HG02571 (cell line): ENCODE data around the gene TEX19.
"Not testable (repeated sequence)": the region's sequence is repeated elsewhere in the genome, so short reads cannot be mapped to it uniquely, and the experiment has no call there.

Source experiments
- ATAC-seq: cut with Tn5 transposase; IDR thresholded peaks from one replicate; pipeline ENCODE4 v1.9.1; 2021; ENCODE audit warnings: mild to moderate bottlenecking, moderate library complexity; ENCODE audit not compliant: unreplicated experiment

TEX19 gene

DNA sequence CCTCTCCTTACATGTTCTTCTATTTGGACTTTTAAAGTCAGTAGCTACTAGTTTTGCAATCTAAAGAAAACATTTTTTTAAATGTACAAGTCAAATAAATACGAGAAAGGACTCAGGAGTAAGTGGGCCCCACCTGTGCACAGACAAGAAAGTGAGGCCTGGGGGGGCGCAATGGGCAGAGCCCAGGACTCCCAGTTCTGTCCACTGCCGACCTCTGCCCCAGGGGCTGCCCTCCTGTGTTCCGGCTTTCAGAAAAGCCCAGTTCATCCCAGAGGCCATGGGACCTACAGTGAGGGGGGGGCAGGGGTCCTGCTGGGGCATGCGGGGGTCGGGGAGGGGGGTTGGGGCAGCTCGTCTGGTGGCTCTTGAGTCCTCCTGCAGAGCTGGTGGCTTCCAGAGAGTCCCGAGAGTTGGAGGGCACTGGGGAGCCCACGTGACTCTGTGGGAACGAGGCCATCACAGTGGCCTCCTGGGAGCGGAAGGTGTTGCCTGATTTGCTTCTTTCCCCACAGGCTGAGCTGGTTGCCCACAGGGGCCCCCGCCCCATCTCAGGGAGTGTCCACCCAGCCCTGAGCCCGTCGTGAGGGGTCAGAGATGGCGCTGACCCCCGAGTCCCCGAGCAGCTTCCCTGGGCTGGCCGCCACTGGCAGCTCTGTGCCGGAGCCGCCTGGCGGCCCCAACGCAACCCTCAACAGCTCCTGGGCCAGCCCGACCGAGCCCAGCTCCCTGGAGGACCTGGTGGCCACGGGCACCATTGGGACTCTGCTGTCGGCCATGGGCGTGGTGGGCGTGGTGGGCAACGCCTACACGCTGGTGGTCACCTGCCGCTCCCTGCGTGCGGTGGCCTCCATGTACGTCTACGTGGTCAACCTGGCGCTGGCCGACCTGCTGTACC, 14.9 kb downstream of the TEX19 start:
- no peak for ATAC-seq

DNA sequence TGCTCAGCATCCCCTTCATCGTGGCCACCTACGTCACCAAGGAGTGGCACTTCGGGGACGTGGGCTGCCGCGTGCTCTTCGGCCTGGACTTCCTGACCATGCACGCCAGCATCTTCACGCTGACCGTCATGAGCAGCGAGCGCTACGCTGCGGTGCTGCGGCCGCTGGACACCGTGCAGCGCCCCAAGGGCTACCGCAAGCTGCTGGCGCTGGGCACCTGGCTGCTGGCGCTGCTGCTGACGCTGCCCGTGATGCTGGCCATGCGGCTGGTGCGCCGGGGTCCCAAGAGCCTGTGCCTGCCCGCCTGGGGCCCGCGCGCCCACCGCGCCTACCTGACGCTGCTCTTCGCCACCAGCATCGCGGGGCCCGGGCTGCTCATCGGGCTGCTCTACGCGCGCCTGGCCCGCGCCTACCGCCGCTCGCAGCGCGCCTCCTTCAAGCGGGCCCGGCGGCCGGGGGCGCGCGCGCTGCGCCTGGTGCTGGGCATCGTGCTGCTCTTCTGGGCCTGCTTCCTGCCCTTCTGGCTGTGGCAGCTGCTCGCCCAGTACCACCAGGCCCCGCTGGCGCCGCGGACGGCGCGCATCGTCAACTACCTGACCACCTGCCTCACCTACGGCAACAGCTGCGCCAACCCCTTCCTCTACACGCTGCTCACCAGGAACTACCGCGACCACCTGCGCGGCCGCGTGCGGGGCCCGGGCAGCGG, 15.7 kb downstream of the TEX19 start:
- no peak for ATAC-seq

DNA sequence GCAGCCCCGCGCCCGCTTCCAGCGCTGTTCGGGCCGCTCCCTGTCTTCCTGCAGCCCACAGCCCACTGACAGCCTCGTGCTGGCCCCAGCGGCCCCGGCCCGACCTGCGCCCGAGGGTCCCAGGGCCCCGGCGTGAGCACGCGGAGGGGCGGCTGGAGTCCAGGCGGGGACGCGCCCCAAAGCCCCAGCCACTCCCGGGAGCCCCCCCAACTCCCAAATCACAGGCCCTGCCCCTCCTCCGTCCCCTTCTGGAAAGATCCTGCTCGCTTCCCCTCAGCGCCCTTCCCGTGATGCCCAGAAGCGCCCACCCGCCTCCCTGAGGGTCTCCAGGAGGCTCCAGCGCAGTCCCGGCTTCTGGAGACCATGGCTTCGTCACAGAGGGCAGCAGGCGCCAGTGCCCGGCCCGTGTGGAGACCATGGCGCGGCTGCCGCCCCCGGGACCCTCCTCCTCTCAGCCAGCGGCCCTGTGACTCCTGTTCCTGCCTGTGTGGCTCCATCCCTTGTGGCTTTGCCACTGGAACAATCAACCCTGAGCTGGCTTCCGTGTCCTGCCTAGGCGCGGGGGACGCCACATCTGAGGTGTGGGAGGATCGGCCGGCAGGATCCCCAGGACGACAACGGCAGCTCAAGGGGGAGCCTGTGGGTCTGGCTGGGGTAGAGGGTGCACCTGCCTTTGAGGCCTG, 16.5 kb downstream of the TEX19 start:
- no peak for ATAC-seq

DNA sequence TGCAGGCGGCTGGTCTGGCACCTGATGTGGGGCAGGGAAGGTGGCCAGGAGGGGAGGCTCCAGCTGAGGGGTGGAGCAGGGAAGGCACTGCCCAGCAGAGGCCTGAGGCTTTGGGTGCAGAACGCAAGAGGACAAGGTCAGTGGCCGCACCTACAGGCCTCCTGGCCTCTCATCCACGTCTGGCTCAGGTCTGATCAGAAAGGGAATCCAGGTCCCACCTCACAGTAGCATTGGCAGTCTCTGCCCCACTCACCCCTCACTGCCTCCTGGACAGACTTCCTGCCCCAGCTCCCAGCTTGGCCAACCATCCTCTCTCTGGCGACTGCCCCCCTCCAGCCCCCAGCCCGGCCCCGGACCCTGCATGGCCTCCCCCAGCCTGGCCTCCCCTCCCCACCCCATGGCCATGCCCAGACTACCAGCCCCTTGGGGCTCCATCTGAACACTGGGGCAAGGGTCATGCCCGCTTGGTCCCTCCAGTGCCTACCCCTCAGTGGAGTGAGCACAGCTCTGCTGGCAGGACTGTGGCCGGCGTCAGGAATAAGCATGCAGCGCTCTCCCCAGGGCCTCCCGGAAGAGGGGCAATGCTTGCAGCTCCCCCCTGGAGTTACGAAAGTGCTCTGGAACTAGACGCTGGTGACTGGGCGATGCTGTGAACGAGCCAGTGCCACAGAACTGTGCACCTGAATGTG, 17.1 kb downstream of the TEX19 start:
- ATAC-seq = no peak

DNA sequence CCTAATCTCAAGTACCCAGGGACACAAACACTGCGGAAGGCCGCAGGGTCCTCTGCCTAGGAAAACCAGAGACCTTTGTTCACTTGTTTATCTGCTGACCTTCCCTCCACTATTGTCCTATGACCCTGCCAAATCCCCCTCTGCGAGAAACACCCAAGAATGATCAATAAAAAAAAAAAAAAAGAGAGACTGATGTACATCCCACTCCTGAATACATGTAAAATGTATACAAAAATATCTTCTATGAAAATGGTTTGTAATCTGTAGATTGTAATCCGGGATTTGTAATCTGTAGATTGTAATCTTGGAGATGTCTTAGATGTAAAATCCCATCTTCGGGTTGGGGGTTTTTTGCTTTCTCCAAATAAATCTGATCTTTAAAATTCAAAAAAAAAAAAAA, 18.2 kb downstream of the TEX19 start:
- ATAC-seq = not testable (repeated sequence)

DNA sequence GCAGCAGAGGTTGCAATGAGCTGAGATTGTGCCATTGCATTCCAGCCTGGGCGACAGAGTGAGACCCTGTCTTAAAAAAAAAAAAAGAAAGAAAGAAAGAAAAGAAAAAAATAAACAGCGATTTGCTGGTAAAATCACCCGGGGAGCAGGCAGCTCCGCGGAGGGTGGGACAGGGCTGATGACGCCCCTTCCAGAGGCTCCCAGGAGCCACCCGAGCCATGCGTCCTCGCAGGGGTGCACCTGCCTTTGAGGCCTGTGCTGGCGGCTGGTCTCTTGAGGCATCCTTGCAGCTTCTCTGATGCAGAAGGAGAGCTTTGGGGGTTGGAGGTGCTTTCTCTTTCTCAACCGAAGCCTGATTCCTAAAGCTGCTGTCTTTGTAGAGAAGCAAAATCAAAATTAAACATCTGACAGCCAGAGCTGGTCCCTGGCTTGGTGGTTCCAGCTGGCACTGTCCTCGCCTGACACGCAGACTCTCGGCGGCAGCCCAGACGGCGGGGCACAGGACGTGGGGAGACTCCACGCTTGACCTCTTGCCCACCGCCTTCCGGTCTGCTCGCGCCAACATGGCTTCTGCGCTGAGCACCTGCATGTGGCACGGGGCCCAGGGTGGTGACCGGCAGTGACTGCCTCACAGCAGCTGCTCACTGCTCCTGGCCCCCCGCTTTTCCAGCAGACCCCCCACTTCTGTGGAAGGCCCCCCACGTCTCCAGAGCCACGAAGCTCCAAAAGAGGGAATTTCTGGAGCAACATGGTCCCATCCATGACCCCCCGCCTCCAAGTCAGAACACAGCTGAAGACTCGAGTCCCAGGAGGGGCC, 19.1 kb downstream of the TEX19 start:
- ATAC-seq = no peak

DNA sequence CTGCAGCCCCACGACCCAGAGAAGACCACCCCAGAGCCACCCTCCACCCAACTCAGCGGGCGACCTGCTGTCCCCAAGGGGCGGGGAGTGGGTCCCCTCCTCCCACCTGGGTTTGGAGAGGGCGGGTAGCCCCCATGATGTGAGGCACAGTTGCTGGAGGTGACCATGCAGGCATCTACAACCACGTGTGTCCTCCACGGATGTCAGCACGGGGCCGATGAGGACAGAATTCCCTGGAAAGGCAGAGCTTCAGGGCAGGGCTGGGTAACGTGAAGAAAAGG, 19.6 kb downstream of the TEX19 start:
- ATAC-seq = no peak

DNA sequence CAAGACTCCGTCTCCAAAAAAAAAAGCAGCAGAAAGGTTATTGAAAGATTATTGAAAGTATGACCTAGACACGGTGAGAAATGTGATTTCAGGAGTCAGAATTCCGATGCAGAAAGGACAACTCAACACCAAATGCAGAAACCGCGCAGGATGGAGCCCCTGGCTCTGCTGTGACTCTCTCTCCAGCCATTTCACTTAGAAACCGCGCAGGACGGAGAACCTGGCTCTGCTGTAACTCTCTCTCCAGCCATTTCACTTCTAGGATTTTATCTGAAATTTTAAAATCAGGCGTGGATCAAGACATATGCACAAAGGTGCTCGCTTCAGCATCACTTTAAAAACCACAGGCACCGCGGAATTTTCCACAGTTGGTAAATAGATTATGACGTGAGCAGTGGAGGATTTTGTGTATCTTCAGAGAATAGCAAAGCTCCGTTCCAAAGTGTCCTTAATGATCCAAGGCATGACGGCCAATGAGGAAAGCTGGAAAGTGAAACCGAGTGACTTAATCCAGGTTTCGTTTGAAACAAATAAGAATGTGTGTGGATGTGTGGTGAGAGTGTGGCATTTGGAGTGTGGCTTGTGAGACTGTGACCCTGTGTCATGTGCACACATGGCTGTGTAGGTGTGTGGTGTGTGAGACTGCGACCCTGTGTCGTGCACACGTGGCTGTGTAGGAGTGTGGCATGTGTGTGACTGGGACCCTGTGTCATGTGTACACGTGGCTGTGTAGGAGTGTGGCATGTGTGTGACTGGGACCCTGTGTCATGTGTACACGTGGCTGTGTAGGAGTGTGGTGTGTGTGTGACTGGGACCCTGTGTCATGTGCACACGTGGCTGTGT, 22.0 kb downstream of the TEX19 start:
- ATAC-seq = no peak

DNA sequence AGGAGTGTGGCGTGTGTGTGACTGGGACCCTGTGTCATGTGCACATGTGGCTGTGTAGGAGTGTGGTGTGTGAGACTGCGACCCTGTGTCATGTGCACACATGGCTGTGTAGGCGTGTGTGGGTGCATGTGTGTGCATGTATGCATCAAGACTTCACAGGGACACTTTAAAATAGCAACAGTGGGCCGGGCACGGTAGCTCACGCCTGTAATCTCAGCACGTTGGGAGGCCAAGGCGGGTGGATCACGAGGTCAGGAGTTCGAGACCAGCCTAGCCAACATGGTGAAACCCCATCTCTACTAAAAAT, 22.6 kb downstream of the TEX19 start:
- ATAC-seq = not testable (repeated sequence)

DNA sequence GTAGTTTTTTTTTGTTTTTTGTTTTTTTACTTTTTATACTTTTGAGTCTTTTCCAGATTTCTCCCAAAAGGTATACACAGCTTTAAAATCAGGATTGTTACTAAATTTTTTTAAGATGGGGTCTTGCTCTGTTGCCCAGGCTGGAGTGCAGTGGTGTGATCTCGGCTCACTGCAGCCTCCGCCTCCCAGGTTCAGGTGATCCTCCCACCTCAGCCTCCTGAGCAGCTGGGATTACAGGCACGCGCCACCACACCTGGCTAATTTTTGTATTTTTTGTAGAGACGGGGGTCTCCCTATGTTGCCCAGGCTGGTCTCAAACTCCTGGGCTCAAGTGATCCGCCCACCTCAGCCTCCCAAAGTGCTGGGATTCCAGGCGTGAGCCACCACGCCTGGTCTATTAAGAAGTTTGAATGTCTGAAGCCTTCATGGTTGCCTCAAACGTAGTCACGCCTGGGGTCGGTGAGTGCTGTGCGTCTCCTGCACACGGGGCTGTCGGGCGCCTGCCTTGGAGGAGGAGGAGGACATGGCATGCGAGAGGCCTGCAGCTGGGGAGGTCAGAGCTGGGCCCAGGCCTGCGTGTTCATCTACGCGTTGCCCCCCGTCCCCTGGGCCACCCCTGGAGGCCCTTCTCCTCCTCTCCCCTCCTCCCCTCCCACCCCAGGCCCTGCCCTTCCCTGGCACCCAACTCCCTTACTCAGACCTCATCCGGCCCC, 23.3 kb downstream of the TEX19 start:
- not testable (repeated sequence) for ATAC-seq

DNA sequence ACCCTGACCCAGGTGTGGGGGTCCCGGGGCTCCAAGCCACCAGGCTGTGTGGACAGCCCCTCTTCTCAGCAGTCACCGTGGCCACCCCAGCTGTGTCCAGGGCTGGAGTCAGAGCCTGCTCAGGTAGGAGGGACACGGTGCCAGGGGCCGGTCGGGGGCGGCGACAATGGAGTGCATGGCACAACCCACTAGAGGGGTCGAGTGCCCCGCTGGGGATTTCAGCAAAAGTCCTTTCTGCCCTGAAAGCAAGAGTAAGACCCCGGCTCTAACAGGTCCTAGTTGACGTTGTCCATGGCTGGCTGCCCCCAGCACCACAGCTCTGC, 23.8 kb downstream of the TEX19 start:
- no peak for ATAC-seq

DNA sequence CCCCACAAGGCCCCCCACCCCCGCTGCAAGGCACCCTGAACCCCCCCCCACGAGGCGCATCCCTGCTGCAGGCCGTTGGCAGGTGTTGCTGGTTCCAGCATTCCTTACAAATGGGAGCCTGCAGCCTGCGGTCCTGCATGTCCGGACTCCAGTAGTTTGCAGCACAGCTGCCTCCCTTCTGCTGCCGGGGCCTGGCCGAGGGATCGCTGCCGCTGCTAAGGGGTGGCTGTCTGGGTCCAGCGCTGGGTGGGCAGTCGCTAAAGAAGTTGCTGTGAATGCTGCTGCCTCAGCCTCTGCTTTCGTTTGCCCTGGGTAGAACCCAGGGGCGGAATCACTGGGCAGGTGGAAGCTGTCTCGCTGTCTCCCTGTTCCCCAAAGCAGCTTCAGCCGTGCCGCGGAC, 24.4 kb downstream of the TEX19 start:
- no peak for ATAC-seq

DNA sequence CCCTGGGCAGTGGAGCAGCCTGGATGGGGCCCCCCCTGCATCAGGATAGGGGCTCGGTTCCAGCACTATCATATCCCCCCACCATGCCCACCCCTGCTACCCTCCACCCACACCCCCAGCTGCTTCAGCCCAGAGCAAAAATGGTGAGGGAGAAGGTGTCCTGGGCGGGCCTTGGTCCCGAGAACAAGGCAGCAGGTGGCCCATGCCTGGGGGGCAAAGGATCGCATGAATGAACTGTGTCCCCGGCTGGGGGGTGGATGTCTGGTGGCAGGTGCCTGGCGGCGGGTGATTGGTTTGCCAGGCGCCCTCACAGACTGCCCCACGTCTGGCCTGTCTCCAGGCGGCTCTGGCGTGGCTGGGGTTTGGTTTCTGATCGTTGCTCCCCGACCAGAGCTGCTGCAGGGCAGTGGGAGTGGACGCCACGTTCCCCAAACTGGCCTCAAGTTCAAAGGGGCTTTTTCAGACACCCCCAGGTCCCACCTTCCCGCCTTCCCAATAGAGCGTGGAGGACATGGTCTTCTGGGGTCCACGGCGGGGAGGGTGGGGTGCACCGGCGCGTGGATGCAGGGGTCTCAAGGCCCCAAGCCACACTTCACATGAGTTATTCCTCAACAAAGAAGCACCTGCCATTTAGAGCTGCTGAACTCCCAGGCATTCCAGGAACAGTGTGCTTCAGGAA, 25.1 kb downstream of the TEX19 start:
- no peak for ATAC-seq

DNA sequence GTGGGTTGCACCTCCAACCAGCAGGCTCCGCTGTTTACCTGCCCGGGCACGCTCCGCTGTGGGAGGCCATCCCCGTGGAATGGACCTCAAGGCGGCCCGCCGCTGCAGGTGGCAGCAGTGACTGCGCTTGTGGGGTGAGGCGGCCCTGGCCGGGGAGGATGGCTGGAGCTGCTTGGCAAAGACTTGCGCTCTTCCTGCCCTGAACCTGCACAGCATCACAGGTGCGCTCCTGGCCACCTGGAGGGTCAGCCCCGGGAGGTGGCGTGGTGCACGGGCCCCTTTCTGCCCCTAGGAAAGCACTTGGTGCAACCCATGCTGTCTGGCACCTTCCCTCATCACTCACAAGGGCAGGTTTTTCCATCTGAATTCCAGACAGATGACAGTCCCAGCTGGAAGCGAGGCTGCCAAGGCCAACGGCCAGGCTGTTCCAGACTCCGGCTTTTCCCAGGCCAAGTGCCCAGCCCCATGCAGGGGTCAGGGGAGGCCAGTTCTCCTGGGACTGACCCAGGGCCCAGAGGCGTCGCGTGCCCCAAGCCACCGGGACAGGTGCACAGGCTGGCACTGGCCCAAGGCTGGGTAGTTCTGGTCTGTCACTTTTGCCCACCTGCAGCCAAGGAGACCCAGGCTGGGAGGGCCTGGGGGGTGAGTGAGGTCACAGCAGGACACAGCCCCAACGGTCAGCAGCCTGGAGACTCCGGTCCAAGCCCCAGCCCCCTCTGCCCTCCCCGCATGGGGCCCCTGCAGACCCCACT, 25.9 kb downstream of the TEX19 start:
- ATAC-seq = no peak

DNA sequence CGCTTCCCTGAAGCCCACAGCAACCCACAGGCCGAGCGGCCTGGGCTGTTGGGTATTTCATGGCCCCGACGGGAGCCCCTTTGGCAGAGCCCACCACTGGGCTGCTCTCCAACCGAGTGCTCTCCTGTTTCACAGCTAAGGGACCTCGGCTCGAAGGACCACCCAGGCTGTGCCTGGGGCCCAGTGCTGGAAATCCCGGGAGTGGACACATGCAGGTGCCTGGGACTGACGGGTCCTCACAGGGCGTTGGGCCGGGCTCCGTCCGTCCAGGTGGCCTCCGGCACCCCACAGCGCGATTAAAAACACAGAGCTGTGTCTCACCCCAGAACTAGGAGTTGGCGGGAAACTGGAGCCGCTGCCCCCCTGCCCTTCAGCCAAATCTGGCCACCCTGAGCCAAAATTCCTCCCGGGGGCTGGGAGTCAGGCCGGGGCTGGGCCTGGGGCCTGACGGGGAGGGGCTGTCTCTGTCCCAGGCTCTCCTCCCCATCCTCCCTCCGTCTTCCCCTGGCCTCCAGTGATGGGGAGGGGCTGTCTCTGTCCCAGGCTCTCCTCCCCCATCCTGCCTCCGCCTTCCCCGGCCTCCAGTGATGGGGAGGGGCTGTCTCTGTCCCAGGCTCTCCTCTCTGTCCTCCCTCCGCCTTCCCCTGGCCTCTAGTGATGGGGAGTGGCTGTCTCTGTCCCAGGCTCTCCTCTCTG, 26.7 kb downstream of the TEX19 start:
- no peak for ATAC-seq

DNA sequence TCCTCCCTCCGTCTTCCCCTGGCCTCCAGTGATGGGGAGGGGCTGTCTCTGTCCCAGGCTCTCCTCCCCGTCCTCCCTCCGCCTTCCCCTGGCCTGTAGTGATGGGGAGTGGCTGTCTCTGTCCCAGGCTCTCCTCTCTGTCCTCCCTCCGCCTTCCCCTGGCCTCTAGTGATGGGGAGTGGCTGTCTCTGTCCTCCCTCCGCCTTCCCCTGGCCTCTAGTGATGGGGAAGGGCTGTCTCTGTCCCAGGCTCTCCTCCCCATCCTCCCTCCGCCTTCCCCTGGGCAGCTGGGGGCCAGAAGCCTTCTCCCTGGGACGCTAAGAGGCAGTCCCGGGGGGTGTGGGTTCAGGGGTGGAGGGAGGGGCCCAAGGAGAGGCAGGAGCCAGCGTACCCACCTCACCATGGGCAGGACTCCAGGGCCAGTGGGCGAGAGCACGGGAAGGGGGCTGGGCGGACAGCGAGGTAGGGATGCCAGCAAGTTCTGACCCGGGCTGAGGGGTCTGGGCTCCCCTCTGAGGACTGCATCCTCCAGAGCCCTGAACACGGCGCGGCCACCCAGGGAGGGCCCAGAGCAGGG, 27.3 kb downstream of the TEX19 start:
- ATAC-seq = no peak
